HG02623 (cell line): Measurements from ENCODE around the gene UGGT2.
A peak's percentile ranks its signal among the peaks of the same experiment; 100 is the strongest.
"Not testable (repeated sequence)": the region's sequence is repeated elsewhere in the genome, so short reads cannot be mapped to it uniquely, and the experiment has no call there.

Experiments used
- ATAC-seq: cut with Tn5 transposase; IDR thresholded peaks from one replicate; pipeline ENCODE4 v1.9.1; 2021; ENCODE audit warnings: moderate library complexity; ENCODE audit not compliant: unreplicated experiment

Gene UGGT2

GRCh38 chr13:96053003-96053703, at the start of gene UGGT2:
TSS of gene UGGT2 (minus strand) at chr13:96053401. CDS start at chr13:96053312, 89 bp downstream.
- ATAC-seq, result peak; percentile 96

- no peak for ATAC-seq
Measured at GRCh38 chr13:96100457-96101220, 47.4 kb upstream of the UGGT2 start.

DNA sequence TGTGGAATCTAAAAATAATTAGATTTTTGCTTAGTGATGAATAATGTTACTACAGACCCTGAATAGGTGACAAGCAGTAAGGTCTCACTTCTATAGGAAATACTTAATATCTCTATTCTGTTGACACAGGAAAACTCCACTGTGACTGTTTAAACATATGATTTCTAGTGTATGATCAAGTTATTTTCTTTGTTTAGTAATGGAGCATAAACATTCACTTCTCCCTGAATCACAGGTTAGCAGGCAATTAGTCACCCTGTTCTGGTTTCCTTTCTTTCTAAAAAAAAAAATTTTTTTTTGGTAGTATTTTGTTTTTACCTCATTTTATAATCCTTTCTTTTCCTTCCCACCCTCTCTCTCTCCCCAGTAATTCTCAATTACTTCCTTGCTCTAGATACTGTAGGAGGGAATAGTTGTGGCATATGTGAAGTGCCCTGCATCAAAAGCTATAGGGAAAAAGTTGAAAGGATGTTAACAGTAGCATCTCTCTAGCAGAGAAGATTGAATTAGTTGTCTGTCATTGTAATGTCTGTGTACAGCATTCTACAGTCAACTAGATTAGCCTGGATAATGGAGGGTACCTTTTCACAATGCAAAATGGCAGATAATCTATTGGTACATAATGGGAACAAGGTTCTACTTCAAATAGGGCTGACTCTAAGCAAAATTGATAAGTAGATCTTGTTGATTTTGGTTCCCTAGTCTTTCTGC, 40.2 kb upstream of the UGGT2 start:
- ATAC-seq, result no peak

DNA sequence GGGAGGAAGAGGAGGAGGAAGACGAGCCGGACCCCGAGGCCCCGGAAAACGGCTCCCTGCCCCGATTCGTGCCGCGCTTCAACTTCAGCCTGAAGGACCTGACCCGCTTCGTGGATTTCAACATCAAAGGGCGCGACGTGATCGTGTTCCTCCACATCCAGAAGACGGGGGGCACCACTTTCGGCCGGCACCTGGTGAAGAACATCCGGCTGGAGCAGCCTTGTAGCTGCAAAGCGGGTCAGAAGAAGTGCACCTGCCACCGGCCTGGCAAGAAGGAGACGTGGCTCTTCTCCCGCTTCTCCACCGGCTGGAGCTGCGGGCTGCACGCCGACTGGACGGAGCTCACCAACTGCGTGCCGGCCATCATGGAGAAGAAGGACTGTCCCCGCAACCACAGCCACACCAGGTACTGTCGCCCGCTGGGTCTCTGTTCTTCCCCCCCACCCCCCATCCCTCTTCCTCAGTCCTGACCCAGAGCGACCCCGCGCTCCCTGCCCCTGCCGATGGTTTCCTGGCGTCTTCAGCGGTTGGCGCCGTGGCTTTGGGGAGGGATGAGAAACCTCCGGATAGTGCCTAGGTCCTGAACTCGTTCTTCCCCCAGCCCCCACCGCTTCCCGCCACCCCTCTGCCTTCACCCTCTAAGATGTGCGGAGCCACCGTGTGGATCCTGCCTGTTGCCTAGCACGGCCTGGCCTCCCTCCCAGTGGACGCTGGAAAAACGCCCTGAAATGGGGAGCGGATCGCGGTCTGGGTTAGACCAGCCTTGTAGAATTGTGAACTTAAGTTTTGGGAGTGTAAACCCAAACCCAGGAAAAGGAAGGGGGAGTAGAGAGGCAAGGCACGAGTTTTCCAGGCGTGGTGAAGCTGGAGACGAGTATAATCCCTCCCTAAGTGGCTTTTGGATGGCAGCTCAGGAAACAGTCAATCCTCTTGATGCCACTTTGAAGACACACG, 38.2 kb upstream of the UGGT2 start:
- no peak for ATAC-seq

GRCh38 chr13:96090240-96091101, 37.3 kb upstream of the UGGT2 start:
- ATAC-seq, result peak; percentile 35

DNA sequence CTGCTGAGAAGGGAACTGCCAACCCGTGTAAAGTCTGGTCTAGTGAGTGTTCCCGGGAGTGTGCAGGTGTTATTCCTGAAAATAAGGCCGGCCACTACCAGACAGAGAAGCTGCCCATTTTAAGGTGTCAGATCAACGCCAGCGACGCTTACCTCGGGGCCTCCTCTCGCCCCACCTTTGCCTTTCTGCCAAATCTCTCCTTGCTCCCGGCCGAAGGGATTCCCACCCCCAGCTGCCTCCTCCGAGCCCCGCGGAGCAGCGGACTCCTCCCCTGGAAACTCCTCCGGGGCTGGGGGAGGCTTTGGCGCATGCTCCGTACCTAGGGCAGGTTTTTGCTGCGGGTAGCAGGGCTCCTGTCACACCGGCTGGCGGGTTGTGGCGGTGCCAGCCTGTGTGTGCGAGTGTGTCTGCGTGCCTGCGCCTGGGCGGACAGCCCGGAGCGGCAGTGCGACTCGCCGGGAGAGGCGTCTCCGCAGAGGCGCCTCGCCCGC, 36.6 kb upstream of the UGGT2 start, which contains the start of gene HS6ST3:
Gene HS6ST3 (plus strand): TSS at position 359 of the 491 bp plus-strand sequence.
- peak; percentile 30 for ATAC-seq

- ATAC-seq, result no peak
Measured at GRCh38 chr13:96089139-96089538, 35.9 kb upstream of the UGGT2 start.

DNA sequence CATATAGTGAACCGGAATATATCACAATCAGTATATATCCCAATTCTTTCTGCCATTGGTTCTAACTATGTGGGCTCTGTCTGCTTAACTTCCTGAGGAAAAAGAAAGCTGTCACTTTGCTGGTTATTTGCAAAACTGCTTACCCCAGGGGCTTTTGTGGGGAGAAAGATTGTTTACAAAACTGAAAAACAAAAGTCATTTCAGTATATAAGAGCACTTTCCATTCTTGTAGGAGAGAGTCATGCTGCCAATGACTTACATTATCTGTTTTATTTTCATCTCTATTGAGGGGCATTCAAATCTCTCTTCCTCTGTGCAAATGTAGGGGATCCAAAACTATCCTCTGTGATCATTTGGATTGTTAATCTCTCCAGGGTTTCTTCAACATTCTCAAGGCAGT, 33.5 kb upstream of the UGGT2 start:
- no peak for ATAC-seq

- no peak for ATAC-seq
Measured at GRCh38 chr13:96082640-96083039, 29.4 kb upstream of the UGGT2 start.

DNA sequence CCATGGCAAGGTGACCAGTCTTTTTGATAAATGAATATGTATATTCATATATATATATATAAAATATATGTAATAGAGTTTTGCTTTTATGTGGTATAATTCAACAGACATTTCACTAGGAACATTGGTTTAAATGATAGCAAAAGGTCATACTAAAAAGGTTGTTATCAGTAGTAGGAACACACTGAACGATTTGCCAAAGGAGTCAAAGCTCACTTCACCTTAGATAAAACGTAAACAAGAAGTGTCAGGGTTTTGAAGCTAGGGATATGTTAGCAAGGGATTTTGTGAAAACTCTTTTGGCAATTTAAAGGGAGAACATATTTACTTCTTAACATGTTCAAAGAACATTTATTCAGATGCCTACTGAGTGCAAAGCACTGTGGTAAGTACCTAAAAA, 28.7 kb upstream of the UGGT2 start:
- ATAC-seq, result no peak

- ATAC-seq, result no peak
Measured at GRCh38 chr13:96080676-96081075, 27.5 kb upstream of the UGGT2 start.

DNA sequence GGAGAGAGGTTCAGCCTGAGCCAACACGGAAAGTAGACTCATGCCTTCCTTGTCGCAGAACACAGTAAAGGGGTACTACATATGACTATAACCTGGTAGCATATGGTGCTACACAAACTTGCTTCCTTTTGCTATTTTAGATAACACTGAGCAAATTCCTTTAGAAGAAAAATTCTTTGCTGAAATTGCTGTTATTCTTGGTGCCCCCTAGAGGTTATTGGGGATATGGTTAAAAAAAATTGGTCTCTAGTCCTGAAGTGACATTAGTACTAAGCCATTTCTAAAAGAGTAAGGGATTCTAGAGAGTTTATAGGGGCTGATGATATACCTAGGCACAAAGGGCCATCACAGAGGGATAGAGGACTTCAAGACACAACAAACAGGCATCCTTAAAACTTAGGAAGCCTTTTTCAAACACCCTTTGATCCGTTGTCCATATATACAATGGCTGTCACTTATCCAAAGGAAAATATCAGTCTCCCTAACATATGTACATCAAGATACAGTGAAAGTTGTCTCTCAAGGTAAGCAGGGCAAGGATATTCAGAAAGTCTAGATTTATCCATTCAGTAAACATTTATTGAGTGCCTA, 22.8 kb upstream of the UGGT2 start:
- peak; percentile 58 for ATAC-seq

- ATAC-seq, result no peak
Measured at GRCh38 chr13:96072392-96072791, 19.2 kb upstream of the UGGT2 start.

DNA sequence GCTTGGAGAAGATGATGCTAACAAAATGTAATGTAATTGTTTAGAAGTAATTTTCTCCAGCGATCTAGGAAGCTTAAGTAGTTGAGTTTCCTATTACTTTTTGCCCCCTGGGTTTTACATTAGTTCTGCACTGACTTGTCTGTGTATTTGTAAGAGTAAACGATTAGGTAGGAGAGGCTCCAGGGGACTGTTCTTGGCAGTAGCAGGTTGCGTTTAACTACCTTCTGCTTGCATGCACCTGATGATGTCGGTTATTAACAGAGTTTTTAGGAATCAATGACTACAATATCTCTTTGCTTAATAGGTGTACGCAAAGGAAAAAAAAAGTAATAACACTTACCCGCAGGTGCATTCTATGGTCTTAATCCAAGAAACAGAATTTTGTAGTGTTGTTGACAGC, 18.3 kb upstream of the UGGT2 start:
- ATAC-seq, result no peak

GRCh38 chr13:96068729-96069128, 15.5 kb upstream of the UGGT2 start:
- ATAC-seq, result no peak

- no peak for ATAC-seq
Measured at GRCh38 chr13:96065849-96066248, 12.6 kb upstream of the UGGT2 start.

- ATAC-seq, result peak; percentile 48
Measured at GRCh38 chr13:96052656-96053002, 572 bp downstream of the UGGT2 start.

- ATAC-seq, result not testable (repeated sequence)
Measured at GRCh38 chr13:96051946-96052345, 1.3 kb downstream of the UGGT2 start.

GRCh38 chr13:96051491-96051890, 1.7 kb downstream of the UGGT2 start:
- ATAC-seq, result not testable (repeated sequence)
